GM12892 (cell line): ENCODE results near the gene PSORS1C2.

Source experiments
- POLR2A ChIP-seq: IDR thresholded peaks from 2 replicates; pipeline ENCODE4 v1.6.1; 2011; ENCODE audit warnings: low read depth, low read length, control low read depth
- POLR2AphosphoS5 ChIP-seq: IDR thresholded peaks from 2 replicates; pipeline ENCODE4 v1.6.1; 2011; ENCODE audit warnings: low read depth, low read length, control low read depth
- TAF1 ChIP-seq: IDR thresholded peaks from 2 replicates; pipeline ENCODE4 v1.6.1; 2011; ENCODE audit warnings: low read depth, mild to moderate bottlenecking, control low read depth, low read length, borderline replicate concordance

DNA sequence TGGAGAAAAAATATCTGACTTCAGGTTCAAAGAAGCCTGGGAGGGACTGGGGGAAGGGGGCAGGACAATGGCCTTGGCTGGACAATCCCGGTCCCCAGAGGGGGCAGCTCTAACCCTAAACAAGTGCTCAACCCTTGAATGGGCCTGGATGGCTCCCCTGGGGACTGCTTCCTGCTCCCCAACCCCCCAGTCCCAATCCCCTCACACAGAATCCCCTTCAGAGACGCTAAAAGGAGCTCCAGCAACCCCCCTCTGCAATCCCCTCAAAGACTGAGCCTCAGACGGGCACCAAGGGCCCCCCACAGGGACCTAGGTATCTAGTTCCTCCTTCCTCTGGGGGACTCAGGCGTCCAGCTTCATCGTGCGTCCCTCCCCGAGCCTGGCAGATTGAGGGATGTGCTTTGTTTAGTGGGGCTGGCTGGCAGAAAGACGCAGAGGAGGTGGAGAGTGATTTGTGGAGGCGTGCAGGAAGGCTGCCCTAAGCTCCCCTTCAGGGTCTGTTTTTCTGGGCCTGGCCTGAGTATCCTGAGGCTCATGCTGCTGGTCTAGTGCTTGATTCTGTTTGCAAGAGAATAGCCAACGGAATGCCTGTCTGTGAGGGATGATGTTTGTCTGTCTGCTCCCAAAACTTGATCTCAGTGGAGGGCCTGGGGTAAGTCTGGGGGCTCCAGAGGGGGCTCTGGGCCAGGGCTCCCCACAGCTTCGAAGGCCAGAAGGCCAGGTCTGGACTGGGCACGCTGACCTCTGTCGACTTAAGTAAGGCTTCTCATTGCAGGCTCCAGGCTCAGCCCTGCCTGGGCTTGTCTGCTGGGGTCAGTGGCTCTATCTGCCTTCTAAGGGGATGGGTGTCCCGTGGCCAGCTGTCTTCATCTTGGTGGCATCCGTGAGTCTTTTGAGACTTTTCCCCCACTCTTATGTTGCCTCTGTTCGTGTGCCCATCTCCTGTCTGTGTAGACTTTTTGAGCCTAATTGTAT lies 33.4 kb upstream of the PSORS1C2 start:
- TF ChIP-seq POLR2A = no peak
- TF ChIP-seq POLR2AphosphoS5 = no peak
- no peak for TF ChIP-seq TAF1
